GM12892 (cell line): ENCODE measurements around the gene CHRND.

Experiments used
- POLR2A ChIP-seq: IDR thresholded peaks from 2 replicates; pipeline ENCODE4 v1.6.1; 2011; ENCODE audit warnings: low read depth, low read length, control low read depth
- POLR2AphosphoS5 ChIP-seq: IDR thresholded peaks from 2 replicates; pipeline ENCODE4 v1.6.1; 2011; ENCODE audit warnings: low read depth, low read length, control low read depth
- TAF1 ChIP-seq: IDR thresholded peaks from 2 replicates; pipeline ENCODE4 v1.6.1; 2011; ENCODE audit warnings: low read depth, mild to moderate bottlenecking, control low read depth, low read length, borderline replicate concordance

DNA sequence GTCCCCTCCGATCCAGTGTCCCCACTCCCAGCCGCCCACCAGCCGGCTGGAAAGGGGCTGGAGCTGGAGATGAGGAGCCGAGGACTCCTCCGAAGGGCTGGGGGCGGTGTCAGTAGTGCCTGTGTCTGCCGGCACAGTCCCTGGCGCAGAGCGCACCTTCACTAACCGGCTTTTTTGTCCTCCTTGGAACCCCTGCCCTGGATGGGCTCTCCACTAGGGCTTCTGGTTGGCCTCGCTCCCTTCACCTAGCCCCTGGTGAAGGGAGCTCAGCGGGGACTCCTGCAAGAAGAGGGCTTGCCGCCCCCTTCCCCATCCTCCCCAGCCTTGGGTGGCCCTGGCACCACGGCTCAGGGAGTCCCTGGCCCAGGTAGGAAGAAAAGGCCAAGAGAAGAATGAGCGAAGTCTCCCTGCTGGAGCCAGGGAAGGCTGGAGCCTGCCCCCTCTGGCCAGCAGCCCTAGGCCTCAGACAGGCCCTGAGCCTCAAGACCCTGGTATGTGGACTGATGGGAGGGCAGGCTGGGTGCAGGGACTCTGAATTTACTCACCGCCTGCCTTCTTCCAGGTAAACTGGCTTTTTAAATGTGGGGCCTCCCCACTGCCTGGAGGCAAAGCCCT is 37.8 kb upstream of the CHRND start:
- TF ChIP-seq POLR2A (no peak), POLR2AphosphoS5 (no peak), TAF1 (no peak)
